NCI-H2081 treated with DMSO at 0.1 percent for 48 hours (cell line): ENCODE measurements around the gene SMAD7.

Source experiments
- DNase-seq: peaks from one replicate; lab custom pipeline; 2025; lab: John Stamatoyannopoulos, UW

Gene SMAD7

DNA sequence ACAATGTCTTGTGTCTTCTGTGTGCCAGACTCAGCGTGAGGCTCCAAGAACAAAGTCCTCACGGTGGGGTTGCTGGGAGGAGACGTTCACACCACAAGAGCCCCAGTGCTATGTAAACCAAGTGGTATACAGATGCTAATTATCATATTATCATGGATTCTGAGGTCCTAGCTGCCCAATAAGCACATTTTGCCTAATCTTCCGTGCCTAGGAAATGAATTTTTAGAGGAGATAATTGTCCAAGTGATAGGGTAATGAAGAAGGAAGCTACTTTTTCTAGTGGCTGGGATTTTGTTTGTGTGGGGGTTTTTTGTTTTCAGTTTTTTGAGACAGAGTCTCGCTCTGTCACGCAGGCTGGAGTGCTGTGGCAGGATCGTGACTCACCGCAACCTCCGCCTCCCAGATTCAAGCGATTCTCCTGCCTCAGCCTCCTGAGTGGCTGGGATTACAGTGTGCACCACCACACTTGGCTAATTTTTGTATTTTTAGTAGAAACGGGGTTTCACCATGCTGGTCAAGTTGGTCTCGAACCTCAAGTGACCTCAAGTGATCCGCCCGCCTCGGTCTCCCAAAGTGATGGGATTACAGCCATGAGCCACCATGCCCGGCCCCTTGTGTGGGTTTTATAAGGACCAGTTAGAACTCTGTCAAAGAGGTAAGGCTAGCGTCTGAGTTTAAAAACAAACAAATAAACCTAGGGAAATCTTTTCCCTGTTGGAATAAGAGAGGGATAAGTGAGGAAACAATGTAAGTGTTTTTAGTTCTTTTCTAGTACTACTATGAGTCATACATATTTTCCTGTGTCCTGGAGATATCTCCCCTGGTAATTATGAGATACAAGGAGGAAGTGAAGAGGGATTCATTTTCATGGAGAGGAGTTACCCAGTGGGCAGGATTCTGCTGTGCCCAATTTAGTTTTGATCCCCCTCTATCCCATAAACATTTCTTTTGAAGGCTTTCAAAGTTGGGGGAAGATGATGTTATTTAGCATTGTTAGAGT, 9.5 kb upstream of the SMAD7 start:
- no peak for DNase-seq

DNA sequence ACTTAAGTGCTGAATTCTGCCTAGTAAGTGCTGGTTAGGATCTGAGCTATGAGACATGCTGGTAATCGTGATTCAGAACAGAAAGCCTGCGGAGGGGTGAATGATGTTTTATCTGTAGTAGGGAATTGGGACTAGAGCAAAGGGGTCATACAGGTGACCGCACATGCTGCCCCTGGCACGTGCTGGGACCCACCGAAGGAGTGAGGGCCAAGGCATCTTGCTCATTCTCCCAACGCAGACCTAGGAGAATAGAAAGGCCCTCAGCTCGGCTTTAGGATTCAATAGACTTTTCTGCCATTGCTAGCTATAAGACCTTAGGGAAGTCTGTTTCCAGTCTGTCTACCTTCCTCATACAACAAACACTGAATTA, 8.8 kb upstream of the SMAD7 start:
- DNase-seq, result no peak

DNA sequence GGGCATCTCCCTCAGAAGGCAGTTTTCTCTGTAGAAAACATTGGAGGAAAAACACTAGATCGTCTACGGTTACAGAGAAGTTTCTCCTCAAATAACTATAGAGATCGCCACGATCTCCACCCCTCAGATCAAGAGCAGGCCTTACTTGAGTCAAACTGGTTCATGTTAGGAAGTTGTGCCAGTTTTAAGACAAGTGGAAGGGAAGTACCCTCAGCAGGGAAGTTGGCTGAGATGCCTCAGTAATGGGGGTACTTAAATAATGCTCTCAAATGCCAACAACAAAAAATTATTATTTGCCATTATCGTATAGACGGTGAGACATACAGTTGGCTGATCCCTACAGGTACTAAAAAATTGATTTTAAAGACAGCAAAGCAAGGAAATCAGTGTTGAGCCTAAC, 8.2 kb upstream of the SMAD7 start:
- no peak for DNase-seq

DNA sequence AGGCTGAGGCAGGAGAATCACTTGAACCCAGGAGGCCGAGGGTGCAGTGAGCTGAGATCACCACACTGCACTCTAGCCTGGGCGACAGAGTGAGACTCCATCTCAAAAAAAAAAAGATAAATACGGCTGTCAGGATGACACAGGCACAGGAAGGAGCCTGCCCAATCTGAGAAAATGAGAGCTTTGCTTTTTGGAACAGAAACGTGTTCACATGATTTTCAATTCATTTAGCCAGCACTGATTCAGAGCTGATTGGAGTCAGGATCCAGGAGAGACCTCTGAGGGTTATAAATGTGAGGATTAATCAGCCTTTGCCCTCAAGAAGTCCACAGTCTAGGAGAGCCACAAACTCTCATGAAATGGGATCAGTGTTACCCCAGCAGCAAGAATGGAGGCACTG, 6.9 kb upstream of the SMAD7 start:
- DNase-seq, result no peak

DNA sequence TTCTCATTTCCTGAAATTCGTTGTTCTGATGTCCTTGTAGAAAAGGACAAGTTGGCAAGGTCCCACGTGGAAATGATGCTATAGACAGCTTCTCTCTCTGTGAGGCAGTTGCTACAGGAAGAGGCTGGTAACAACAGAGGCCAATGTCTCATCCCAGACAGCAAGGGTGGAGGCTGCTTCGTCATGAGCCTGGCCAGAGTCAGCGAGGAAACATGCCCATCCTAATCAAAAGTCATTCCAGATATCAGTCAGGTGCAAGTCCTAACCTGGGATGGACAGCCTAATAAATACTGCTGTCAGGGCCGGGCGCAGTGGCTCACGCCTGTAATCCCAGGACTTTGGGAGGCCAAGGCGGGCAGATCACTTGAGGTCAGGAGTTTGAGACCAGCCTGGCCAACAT, 6.4 kb upstream of the SMAD7 start:
- DNase-seq, result no peak

DNA sequence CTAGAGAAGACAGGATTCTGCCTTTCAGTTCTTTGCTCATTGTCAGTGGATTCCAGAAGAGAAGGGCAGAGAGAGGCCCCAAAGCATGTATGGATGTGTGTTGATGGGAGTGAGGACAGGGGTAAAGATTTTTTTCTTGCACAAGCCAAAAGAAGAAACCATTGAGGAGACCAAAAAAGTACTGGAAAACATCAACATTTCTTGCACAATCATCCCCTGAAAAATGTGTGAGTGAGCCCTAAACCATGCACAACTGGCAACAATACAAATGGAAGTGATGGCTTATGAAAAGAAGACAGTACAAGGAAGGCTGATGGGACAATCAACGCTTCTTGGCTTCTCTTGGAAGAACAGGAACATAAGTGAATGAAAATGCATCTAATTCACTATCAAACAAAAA, 5.6 kb upstream of the SMAD7 start:
- no peak for DNase-seq

DNA sequence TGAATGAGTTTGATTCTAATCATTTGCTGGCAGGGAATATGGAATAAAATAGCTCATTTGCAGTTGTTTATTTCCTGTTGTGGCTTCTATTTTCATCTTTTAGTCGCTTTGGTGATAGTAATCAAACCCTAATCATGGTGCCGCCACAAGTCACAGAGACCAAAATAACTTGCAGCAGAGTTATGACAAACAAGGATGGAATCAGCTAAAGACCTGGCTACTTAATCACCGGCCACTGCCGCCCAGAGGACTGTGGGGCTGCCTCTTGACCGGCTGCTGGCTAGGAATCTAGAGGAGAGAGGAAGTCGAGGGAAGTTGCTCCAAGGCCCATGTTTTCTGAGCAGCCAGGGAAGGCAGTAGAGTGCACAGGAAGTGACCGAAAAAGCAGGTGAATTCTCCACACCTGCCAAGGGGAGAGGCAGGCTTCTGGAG, 5.1 kb upstream of the SMAD7 start:
- no peak for DNase-seq

DNA sequence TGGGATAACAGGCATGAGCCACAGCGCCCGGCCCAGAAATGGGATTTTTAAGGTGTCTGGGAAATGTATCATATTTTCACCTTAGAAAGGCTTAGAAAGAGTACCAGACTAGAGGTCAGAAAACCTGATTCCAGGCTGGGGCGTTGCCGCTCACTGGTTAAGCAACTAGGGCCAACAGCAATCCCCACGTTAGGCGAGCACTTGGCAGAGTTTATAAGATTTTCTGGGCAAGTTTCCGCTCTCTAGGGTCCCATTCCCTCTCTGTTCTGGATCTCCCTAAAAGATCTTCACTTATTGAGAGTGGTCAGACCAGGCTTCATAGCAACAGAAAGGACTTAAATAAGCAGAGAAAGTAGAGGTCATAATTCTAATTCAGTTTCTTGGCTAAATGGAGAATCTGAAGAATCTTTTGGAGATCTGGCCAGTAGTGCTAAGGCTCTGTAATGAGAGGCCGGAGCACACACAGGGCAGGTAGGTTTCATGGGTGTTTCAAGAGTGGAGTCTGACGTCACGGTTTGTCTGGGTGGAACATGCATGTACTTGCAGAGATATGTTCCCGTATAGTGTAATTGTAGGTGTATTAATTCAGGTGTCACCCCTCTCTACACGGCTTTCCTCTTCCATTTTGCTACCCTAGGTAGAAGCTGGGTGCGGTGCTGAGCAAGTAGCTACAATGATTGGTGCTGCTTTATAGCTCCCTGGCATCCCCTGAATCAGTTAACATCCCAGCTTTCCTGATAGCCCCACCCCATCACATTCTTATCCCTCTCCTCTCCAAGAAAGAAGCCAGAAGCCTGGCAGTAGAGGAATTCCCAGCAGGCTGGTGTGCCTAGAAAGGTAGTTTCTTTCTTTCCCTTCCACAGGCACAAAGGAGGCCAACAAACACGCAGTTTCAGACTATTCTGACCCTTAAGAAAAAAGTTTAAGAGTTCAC, 4.4 kb upstream of the SMAD7 start:
- no peak for DNase-seq

DNA sequence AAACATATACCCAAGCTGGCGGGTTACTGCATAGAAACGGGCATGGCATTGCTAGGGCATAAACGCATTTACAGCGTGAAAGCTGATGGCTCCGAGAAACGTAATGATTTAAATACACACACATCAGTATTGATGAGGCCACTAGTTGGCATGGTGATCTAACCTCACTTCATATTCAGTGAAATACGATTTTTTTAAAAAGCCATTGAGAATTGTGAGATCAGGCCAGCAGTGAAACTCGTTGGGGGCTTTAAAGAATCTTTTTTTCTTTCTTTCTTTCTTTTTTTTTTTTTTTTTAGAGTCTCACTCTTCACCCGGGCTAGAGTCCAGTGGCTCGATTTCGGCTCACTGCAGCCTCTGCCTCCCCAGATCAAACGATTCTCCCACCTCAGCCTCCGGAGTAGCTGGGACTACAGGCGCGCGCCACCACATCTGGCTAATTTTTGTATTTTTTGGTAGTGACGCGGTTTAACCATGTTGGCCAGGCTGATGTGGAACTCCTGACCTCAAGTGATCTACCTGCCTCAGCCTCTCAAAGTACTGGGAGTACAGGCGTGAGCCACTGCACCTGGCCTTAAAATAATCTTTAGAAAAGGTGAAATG, 2.4 kb upstream of the SMAD7 start:
- DNase-seq, result no peak

DNA sequence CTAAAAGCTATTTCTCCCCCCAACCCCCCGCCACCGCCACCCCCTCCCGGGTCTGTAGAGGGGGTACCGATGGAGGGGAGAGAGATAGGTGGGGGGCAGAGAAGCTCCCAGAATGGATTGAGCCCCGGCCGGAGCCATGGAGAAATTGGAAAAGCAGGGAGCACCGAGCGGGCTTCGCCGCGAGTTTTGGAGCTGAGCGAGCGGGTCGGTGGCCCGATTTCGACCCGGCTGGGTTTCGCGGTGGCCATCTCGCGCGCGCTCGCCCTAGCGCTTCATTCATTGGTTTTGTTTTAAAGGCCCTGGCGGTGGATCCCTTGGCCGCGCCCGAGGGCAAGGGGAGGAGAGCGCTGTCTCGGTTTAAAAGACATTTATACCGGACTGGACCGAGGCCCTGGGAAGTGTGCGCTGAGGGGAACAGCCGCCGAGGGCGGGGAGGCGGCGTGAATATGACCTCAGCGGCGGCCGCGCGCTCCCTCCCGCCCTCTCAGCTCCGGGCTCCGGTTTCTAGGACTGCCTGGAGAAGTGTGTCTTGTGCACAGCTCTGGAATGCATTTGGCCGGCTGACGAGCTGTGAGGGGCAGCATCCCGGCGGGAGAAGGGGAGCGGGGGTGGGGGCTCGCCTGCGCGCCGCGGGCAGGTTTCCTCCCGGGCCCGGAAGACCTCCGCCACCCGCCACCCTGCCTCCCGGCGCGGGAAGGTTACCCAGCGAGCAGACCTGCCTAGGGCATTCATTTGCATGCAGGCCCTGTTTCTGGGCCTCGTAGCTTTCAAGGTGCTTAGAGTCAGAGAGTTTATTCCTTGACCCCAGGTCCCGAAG, 1.7 kb upstream of the SMAD7 start:
- no peak for DNase-seq

DNA sequence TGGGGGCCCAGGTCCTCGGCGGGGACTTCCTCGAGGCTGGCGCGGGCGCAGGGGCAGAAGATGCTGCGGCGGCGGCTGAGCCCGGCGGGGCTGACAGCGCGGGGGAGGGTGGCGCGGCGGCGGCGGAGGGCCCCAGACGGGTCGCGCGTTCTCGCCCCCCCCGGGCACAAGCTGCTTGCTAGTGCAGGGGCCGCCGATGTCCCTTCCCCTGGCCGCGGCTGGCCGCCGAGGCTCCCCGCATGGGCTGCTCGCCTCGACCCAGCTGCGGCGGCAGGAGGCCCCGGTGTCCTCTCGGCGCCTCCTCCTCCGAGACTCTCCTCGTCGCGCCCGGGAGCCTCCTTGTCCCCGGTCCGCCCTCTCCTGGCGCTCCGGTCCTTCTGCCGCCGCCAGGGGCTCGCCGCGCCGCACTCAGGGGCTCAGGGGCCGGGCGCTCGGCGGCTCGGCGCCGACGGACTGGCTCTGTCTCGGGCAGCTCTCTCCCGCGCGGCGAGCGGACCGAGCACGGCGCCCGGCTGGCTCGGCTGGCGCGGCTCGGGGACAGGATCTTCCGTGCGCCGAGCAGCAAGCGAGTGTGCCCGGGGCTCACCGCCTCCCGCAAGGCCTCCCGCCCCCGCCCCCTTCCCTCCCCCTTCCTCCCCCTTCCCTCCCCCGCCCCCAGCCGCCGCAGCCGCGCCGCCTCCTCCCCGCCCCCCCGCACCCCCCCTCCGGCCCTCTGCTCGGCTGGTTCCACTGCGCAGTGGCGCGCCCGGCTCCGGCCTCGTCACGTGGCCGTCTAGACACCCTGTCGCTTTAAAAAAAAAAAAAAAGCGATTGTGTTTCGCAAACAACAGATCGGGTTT, 902 bp upstream of the SMAD7 start:
- DNase-seq, result peak; percentile 22

DNA sequence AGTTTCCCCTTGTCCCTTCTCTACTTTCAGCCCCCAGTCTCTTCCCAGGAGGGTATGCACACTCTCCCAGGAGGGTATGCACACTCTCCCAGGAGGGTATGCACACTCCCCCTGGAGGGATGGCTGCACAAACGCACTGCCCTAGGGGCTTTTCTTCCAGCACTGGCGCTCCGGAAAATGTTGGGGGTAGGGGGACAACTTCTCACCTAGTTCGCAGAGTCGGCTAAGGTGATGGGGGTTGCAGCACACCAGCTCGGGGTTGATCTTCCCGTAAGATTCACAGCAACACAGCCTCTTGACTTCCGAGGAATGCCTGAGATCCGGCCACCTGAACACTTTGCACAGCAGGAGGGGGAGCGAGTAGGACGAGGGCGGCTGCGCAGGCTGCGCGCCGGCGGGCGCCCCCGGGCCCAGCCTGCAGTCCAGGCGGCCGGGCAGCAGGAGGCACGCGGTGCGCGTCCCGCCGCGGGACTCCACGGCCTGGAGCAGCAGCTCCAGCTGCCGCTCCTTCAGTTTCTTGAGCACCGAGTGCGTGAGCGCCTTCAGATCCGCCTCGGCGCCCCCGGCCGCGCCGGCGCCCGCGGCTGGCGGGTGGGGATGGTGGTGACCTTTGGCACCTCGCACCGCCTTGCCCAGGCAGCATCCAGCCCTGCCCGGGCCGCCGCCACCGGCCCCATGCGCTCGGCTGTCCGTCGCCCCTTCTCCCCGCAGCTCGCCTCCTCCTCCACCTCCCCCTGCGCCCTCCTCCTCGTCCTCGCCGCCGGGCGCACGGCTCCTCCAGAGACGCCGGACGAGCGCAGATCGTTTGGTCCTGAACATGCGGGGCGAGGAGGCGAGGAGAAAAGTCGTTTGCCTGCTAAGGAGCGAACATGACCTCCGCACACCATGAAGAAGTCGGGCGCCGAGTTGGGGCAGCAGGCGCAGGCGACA, 894 bp downstream of the SMAD7 start:
- DNase-seq, result no peak

DNA sequence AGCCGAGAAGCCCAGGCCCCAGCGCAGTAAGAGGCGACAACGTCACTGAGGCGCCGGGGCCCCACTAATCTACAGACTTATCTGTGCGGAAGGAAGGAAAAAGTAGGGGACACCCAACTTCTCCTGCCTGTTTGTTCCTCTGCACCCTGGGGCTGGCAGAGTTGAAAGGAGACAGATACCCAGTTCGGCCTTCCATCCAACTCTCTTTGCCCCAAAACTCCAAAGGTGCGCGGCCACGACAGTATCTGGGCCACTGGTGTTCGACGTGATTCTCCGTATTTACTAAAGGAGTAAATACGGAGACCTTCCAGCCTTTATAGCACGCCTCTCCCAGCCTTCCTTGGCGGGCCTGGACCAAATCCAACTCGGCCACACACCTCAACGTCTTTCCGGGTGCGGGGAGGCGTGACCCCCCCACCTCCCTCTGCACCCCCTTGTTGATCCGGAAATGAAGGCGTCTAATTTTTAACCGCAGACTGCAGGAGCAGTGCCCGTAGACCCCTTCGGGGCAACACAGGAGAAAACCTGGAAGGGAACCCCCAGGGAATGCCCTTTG, 1.6 kb downstream of the SMAD7 start:
- no peak for DNase-seq

DNA sequence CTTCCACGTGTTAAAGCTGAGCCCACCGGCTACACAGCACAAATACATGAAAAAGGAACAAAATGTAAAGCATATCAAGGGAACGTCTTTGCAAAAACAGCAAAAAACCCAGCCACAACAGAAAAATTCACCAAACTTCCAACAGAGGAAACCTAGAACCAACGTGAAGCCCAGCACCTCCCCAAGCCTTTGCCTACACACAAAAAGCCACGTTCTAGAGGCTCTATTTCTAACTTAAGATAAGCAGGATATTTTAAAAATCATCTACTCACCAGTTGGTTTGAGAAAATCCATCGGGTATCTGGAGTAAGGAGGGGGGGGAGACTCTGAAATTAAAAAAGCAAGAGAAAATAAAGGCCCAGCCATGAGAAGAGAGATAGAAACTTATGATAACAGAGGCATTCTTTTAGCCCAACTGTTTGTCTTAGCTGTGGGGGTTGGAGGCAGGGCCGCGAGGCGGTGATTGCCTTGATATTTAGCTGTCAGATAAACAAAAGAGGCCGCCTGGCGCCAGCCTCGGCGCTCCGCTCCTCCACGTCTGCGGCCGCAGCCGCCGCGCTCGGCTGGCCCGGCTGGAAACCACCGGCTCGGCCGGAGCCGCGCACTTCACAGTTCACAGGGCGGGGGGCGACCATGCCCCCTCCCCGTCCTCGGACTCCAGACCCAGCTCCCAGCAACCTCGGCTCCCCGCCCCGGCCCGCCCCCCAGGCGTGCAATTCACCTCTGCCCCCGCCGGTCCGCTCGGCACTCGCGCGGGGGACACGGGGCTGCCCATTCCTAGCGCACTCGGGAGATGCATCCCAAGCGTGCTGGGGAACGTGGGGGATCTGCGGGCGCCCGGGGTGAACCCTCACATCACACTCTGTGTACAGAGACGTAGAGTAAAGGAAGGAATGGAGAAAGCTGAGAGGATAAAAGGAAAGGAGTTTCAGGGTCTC, 2.4 kb downstream of the SMAD7 start:
- no peak for DNase-seq

DNA sequence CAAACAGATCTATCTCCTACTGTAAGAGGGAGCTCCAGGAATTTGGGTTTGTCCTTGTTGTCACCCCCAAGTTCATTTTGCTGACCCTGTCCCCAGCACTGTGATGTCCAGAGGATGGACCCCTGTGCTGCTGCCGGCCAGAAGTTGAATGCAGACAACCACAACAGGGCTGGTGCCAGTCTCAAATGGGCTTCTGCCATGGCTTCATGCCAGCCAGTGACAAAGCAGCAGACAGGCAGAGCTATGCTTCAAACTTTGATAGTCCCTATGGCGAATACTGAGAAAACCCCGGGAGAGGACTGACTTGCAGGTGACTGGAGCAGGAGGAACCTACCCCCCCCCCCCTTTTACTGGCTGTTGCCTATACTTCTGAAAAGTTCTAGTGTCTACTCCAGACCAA, 3.2 kb downstream of the SMAD7 start:
- no peak for DNase-seq

DNA sequence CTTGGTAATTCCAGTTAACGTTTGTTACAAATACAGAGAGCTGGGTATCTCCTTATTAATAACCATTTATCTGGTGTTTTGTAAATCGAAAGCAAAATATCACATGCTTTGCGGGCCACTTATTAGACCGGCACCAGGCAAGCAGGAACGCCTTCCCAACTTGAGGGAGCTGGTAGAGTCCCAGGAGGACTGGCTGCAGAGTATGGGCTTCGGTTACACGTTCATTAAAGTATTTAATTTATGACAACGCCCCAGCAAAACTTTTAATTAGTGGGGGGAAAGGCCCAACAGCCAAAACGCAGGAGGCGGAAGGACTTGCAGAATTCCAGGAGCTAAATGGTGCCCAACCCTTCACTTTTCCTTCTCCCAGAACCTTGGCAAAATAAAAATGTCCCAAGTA, 3.7 kb downstream of the SMAD7 start:
- no peak for DNase-seq

DNA sequence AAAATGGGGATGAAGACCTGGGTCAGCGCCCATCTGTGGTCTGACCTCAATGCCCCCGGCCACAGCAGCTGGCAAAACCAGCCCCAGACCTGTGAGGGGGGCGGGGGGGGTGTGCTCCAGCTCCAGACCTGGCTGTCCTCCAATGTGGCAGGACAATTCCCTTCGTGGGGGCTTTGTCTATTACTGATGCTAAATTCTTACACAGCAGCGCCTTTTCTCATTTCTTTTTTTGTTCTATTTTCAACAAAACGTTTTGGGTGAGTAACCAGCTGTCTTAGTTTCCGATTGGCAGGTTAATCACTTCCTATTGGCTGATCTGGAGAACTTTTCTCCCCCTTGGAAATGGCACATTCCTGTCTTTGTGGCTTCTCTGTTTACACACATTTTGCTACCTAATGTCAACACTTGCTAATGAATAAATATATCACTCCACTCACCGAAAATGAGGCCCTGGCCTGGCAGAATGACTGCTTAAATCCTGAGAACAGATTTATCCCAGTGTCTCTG, 4.4 kb downstream of the SMAD7 start:
- no peak for DNase-seq

DNA sequence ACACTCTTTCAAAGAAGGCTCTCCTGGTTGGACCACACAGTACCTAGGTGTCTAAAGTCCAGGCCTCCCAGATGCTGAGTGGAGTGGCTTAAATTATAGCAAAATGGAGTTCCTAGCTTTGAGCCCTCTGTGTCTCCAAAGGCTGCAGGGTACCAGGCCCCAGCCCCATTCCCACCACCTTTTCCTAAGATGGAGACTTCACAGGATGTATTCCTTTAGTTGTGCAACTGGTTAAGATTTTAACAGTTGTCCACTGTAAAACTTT, 4.9 kb downstream of the SMAD7 start:
- no peak for DNase-seq
